OCI-LY7 (cell line): ENCODE measurements around the gene MMP2. TPM values are rescaled to one million over a fixed set of nuclear protein-coding genes. Genes with fewer than 3 reads are reported as not detected.

Source experiments
- BruUV-seq: library from RNA; stranded (reverse); fragments of 400-500 nt; replicated peaks from 2 replicates; lab custom pipeline; 2021; lab: Mats Ljungman, UMichigan
- CTCF ChIA-PET: fragments of 300-600 bp; sonication (Branson Sonifier 250); formaldehyde crosslinking; loops from one replicate; lab custom pipeline; 2022; ENCODE audit warnings: antibody characterized with exemption; ENCODE audit not compliant: unreplicated experiment; lab: Charles Lee
- POLR2A ChIA-PET: fragments of 300-600 bp; sonication (Branson Sonifier 250); formaldehyde crosslinking; loops from one replicate; lab custom pipeline; 2022; ENCODE audit warnings: antibody characterized with exemption; lab: Charles Lee
- DNase-seq: peaks from one replicate; pipeline ENCODE4 v3.0.0-alpha.2; 2015; ENCODE audit warnings: low spot score
- H2AFZ ChIP-seq: fragments of 200-600 bp; sonication (generic), shearing (Covaris generic); 2 replicates; pipeline ENCODE4 v1.6.1; 2014; ENCODE audit warnings: mild to moderate bottlenecking, antibody characterized with exemption, low read length, moderate library complexity
- H3K27ac ChIP-seq: fragments of 200-600 bp; sonication (generic); 2 replicates; pipeline ENCODE4 v1.5.1; 2014; ENCODE audit warnings: mixed run types, low read depth, mild to moderate bottlenecking, moderate library complexity, low read length, inconsistent platforms; ENCODE audit not compliant: poor library complexity, severe bottlenecking
- H3K36me3 ChIP-seq: fragments of 200-600 bp; sonication (generic); 2 replicates; pipeline ENCODE4 v1.6.1; 2014; ENCODE audit warnings: mild to moderate bottlenecking, antibody characterized with exemption, low read length, moderate library complexity, mixed read lengths; ENCODE audit not compliant: insufficient read depth
- H3K4me1 ChIP-seq: fragments of 200-600 bp; sonication (generic); 2 replicates; pipeline ENCODE4 v1.5.1; 2014; ENCODE audit warnings: mild to moderate bottlenecking, low read length; ENCODE audit not compliant: insufficient read depth, poor library complexity, severe bottlenecking
- H3K4me2 ChIP-seq: fragments of 200-600 bp; sonication (generic); 2 replicates; pipeline ENCODE4 v1.6.1; 2014; ENCODE audit warnings: mild to moderate bottlenecking, low read length
- H3K4me3 ChIP-seq: fragments of 200-600 bp; sonication (generic); 2 replicates; pipeline ENCODE4 v1.5.1; 2014; ENCODE audit warnings: mild to moderate bottlenecking, low read depth, low read length; ENCODE audit not compliant: poor library complexity, severe bottlenecking
- H3K79me2 ChIP-seq: fragments of 200-600 bp; sonication (generic); 2 replicates; pipeline ENCODE4 v1.6.1; 2016; ENCODE audit warnings: low read depth, mild to moderate bottlenecking, low read length, moderate library complexity, mixed read lengths; ENCODE audit not compliant: insufficient read depth
- H3K9me2 ChIP-seq: fragments of 200-600 bp; sonication (generic); 2 replicates; pipeline ENCODE4 v1.6.1; 2016; ENCODE audit warnings: mild to moderate bottlenecking, low read length, mixed read lengths; ENCODE audit not compliant: insufficient read depth
- H3K9me3 ChIP-seq: fragments of 200-600 bp; sonication (generic); 2 replicates; pipeline ENCODE4 v1.6.1; 2014; ENCODE audit warnings: mild to moderate bottlenecking, mixed run types, low read length, mixed read lengths
- H4K20me1 ChIP-seq: fragments of 200-600 bp; sonication (generic); 2 replicates; pipeline ENCODE4 v1.6.1; 2014; ENCODE audit warnings: mild to moderate bottlenecking, antibody characterized with exemption, low read length, moderate library complexity, mixed read lengths; ENCODE audit not compliant: insufficient read depth
- EZH2phosphoT487 ChIP-seq: fragments of 200-600 bp; sonication (generic); IDR thresholded peaks from 2 replicates; pipeline ENCODE4 v1.6.1; 2018; ENCODE audit warnings: low read depth, borderline replicate concordance, mild to moderate bottlenecking, mixed run types, antibody characterized with exemption, low read length, moderate library complexity, mixed read lengths
- intact Hi-C: fragments of 100-400 bp; cut with micrococcal nuclease; formaldehyde crosslinking; loops from one replicate; pipeline ENCODE4 v1.10.0; 2022; ENCODE audit not compliant: unreplicated experiment
- total RNA-seq, 2 experiments: library from RNA; depleted of rRNA in 1 of 2; stranded (reverse); fragments of >200 nt in 1 of 2; shearing (Covaris generic) in 1 of 2; gene quantifications; 2 replicates each; pipeline ENCODE4 v1.2.3, GENCODE V29; 2014 to 2022
- TF ChIP-seq, protein P1 (sequence below): fragments of 200-600 bp; sonication (generic); conservative IDR thresholded peaks from 2 replicates; pipeline ENCODE4 v1.5.1; 2014; ENCODE audit warnings: mild to moderate bottlenecking, antibody characterized with exemption, low read length, moderate library complexity, mixed read lengths

Gene MMP2
- total RNA-seq, 2 experiments from 2014 or later = 0.48 TPM; not detected in 1

DNA sequence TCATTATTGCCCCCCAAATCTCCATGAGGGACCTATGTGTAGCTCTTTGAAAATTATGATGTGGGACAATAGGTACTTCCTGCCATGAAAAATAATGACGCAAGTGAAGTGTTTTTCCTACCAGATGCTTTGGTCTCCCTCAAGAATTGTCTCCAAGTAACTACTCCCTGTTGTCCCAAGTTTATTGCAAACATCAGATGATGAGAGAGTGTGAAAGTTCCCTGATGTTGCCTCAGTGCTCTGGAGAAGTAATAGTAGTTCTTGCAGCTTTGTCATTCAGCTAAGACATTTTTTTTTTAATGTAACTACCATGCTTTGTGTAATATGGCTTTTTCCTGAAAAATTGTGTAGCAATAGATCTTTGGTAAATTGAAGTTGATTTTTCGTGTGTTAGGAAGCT, 50.0 kb downstream of the MMP2 start:
- Histone ChIP-seq H3K4me1 (no peaks in the 10 kb centered on the region), H3K4me2 (no peak overlapping the region), H3K9me3 (no peaks in the 10 kb centered on the region), H2AFZ (no peak overlapping the region), H4K20me1 (no peaks in the 10 kb centered on the region), H3K9me2 (no peaks in the 10 kb centered on the region), H3K4me3 (no peak overlapping the region), H3K36me3 (no peaks in the 10 kb centered on the region), H3K27ac (no peak overlapping the region), H3K79me2 (no peaks in the 10 kb centered on the region)
- TF ChIP-seq, protein P1, sequence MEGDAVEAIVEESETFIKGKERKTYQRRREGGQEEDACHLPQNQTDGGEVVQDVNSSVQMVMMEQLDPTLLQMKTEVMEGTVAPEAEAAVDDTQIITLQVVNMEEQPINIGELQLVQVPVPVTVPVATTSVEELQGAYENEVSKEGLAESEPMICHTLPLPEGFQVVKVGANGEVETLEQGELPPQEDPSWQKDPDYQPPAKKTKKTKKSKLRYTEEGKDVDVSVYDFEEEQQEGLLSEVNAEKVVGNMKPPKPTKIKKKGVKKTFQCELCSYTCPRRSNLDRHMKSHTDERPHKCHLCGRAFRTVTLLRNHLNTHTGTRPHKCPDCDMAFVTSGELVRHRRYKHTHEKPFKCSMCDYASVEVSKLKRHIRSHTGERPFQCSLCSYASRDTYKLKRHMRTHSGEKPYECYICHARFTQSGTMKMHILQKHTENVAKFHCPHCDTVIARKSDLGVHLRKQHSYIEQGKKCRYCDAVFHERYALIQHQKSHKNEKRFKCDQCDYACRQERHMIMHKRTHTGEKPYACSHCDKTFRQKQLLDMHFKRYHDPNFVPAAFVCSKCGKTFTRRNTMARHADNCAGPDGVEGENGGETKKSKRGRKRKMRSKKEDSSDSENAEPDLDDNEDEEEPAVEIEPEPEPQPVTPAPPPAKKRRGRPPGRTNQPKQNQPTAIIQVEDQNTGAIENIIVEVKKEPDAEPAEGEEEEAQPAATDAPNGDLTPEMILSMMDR = no peak
- no peak for TF ChIP-seq EZH2phosphoT487
- intact Hi-C loops = no loop called here
- no TSS peak for BruUV-seq
- no peak for DNase-seq
- CTCF ChIA-PET = interaction anchor here (0.9 kb wide), 1 partner anchor 64 kb away, joined by 3 read pairs; no protein-coding TSS in a partner anchor
- POLR2A ChIA-PET = interaction anchor here (1.7 kb wide), 1 partner anchor 30 kb away, joined by 3 read pairs; no protein-coding TSS in a partner anchor

DNA sequence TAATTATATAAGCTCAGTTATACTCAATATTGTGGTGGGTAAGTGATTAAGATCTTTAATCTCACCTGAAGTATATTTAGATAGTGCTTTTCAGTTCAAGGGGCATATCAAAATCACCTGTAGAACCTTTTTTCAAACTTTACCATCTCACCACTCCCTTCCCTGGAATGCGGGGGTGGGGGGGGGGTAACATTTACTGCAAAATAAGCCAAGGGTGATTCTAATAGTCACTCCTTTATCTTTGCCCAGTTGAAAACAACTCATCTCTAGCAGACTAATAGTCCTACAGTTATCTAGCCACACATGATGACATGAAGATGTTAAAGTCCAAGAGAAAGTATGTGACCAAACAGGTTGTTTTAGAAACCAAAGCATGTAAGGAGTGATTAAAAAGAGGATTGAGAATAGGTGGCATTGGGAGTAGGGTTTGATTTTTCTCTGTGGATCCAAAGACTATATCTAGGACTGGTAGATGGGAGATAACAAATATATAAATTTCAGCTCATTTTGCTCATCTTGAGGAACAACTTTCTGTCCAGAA, 51.4 kb downstream of the MMP2 start:
- no peaks in the 10 kb centered on the region for H3K36me3 ChIP-seq
- no peak for DNase-seq
- POLR2A ChIA-PET = interaction anchor here (0.5 to 1.1 kb wide), 2 partner anchors 19 to 831 kb away, joined by 3 to 4 read pairs; no protein-coding TSS in a partner anchor
- no peak overlapping the region for H3K27ac ChIP-seq
- no peak overlapping the region for H3K4me3 ChIP-seq
- H4K20me1 ChIP-seq = no peaks in the 10 kb centered on the region
- TF ChIP-seq EZH2phosphoT487 = no peak
- TF ChIP-seq, protein P1 = no peak
- no peak overlapping the region for H2AFZ ChIP-seq
- no peaks in the 10 kb centered on the region for H3K4me1 ChIP-seq
- H3K9me3 ChIP-seq = no peaks in the 10 kb centered on the region
- no TSS peak for BruUV-seq
- H3K79me2 ChIP-seq = no peaks in the 10 kb centered on the region
- H3K9me2 ChIP-seq = no peaks in the 10 kb centered on the region
- intact Hi-C loops = no loop called here
- CTCF ChIA-PET = no interaction called here
- H3K4me2 ChIP-seq = no peak overlapping the region

DNA sequence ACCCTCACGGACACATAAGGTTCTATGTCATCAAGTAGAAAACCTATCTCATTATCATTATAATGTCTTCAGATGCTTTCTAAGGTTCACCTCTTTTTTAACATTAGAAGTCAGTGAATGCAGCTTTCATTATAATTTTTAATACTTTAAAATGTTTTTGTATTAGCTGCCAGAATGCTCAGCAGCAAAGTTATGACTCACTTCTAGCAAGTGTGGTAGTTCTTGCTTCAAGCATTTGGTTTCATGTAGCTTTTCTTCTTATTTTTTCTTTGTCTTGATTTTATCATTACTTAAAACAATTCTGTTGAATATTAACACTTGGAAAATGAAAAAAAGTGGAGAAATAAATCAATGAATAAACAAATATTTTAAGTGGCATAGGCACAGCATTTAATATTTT, 53.2 kb downstream of the MMP2 start:
- no peak for TF ChIP-seq EZH2phosphoT487
- TF ChIP-seq, protein P1 = no peak
- no peaks in the 10 kb centered on the region for H3K36me3 ChIP-seq
- no peak overlapping the region for H3K4me3 ChIP-seq
- H3K9me2 ChIP-seq = no peaks in the 10 kb centered on the region
- DNase-seq = no peak
- H3K27ac ChIP-seq = no peak overlapping the region
- intact Hi-C loops = no loop called here
- no peak overlapping the region for H2AFZ ChIP-seq
- CTCF ChIA-PET = no interaction called here
- H4K20me1 ChIP-seq = no peaks in the 10 kb centered on the region
- no peak overlapping the region for H3K4me2 ChIP-seq
- BruUV-seq = no TSS peak
- H3K4me1 ChIP-seq = no peaks in the 10 kb centered on the region
- no peaks in the 10 kb centered on the region for H3K79me2 ChIP-seq
- POLR2A ChIA-PET = interaction anchor here (0.8 kb wide), 1 partner anchor 24 kb away, joined by 6 read pairs; no protein-coding TSS in a partner anchor
- H3K9me3 ChIP-seq = no peaks in the 10 kb centered on the region
